Smooth muscle cell (in vitro differentiated cells): ENCODE data around the gene TYW1B. TPM values are rescaled to one million over a fixed set of nuclear protein-coding genes. Genes with fewer than 3 reads are reported as not detected.
"Not testable (repeated sequence)": the region's sequence is repeated elsewhere in the genome, so short reads cannot be mapped to it uniquely, and the experiment has no call there.

Experiments
- DNase-seq: peaks from one replicate; lab custom pipeline; 2025; ENCODE audit not compliant: unreplicated experiment; lab: John Stamatoyannopoulos, UW
- H2AFZ ChIP-seq: fragments of 200-600 bp; sonication (generic); 2 replicates; pipeline ENCODE4 v1.6.0; 2016; ENCODE audit warnings: antibody characterized with exemption, low read depth, mild to moderate bottlenecking
- H3F3A ChIP-seq: fragments of 200-600 bp; sonication (generic); 2 replicates; pipeline ENCODE4 v1.6.0; 2017; ENCODE audit warnings: antibody characterized with exemption, low read depth
- H3K27ac ChIP-seq: fragments of 200-600 bp; sonication (generic); 2 replicates; pipeline ENCODE4 v1.5.1; 2016; ENCODE audit warnings: low read depth, mild to moderate bottlenecking
- H3K27me3 ChIP-seq: fragments of 200-600 bp; sonication (generic); 2 replicates; pipeline ENCODE4 v1.6.1; 2016; ENCODE audit warnings: low read depth, mild to moderate bottlenecking
- H3K36me3 ChIP-seq: fragments of 200-600 bp; sonication (generic); 2 replicates; pipeline ENCODE4 v1.5.1; 2016; ENCODE audit warnings: low read depth
- H3K4me1 ChIP-seq: fragments of 200-600 bp; sonication (generic); 2 replicates; pipeline ENCODE4 v1.5.1; 2016; ENCODE audit warnings: low read depth
- H3K4me2 ChIP-seq: fragments of 200-600 bp; sonication (generic); 2 replicates; pipeline ENCODE4 v1.6.0; 2016; ENCODE audit warnings: mild to moderate bottlenecking
- H3K4me3 ChIP-seq: fragments of 200-600 bp; sonication (generic); 2 replicates; pipeline ENCODE4 v1.5.1; 2016; ENCODE audit warnings: mild to moderate bottlenecking
- H3K79me2 ChIP-seq: fragments of 200-600 bp; sonication (generic); 2 replicates; pipeline ENCODE4 v1.6.0; 2016; ENCODE audit warnings: low read depth, mild to moderate bottlenecking
- H3K9ac ChIP-seq: fragments of 200-600 bp; sonication (generic); 2 replicates; pipeline ENCODE4 v1.6.0; 2016; ENCODE audit warnings: low read depth
- H3K9me3 ChIP-seq: fragments of 200-600 bp; sonication (generic); replicated peaks from 2 replicates; pipeline ENCODE4 v1.5.1; 2016; ENCODE audit warnings: low read depth
- H4K20me1 ChIP-seq: fragments of 200-600 bp; sonication (generic); 2 replicates; pipeline ENCODE4 v1.6.0; 2016; ENCODE audit warnings: low read depth
- CTCF ChIP-seq: fragments of 200-600 bp; sonication (generic); IDR thresholded peaks from 2 replicates; pipeline ENCODE4 v1.5.1; 2017; ENCODE audit warnings: borderline replicate concordance, mild to moderate bottlenecking, antibody characterized with exemption; ENCODE audit not compliant: insufficient read depth, poor library complexity, severe bottlenecking
- WGBS: methylation state at CpG from one replicate; pipeline ENCODE4 v1.1.7; 2016; ENCODE audit warnings: low lambda C conversion rate; 5-methylcytosine and 5-hydroxymethylcytosine counted together
- polyA plus RNA-seq: library from polyadenylated mRNA; unstranded; fragments of >200 nt; fragmentation: Nextera tagmentation; extraction: Ambion mirVana; gene quantifications from 2 replicates; pipeline ENCODE4 v1.2.1, GENCODE V29; 2016
- total RNA-seq: library from RNA; depleted of rRNA; stranded (reverse); fragments of >200 nt; gene quantifications from 2 replicates; pipeline ENCODE4 v1.2.3, GENCODE V29; 2014

TYW1B gene
- total and polyA plus RNA-seq, 2 experiments from 2014 or later, result 0.40 to 0.75 TPM

GRCh38 chr7:72823765-72824732 lies 4.0 kb downstream of the TYW1B start:
- not testable (repeated sequence) for H3K9ac ChIP-seq, H3K9me3 ChIP-seq, H2AFZ ChIP-seq, H3K4me3 ChIP-seq, H4K20me1 ChIP-seq, H3K27me3 ChIP-seq, H3K4me1 ChIP-seq, DNase-seq, H3K36me3 ChIP-seq, H3K79me2 ChIP-seq, H3K27ac ChIP-seq, H3K4me2 ChIP-seq, H3F3A ChIP-seq
- WGBS, result 46% methylated on average over 11 of the region's 11 CpGs
- TF ChIP-seq CTCF, result peak; percentile 40

GRCh38 chr7:72822497-72822896 lies 5.5 kb downstream of the TYW1B start:
- not testable (repeated sequence) for H3K4me2 ChIP-seq, H3K4me1 ChIP-seq, H4K20me1 ChIP-seq, H2AFZ ChIP-seq, H3F3A ChIP-seq, H3K4me3 ChIP-seq, H3K27me3 ChIP-seq, H3K9ac ChIP-seq, H3K36me3 ChIP-seq, H3K9me3 ChIP-seq, DNase-seq, H3K27ac ChIP-seq, H3K79me2 ChIP-seq
- WGBS, result 88% methylated on average over 3 of the region's 3 CpGs

- not testable (repeated sequence) for H4K20me1 ChIP-seq, H3K4me1 ChIP-seq, H3K36me3 ChIP-seq, H3K79me2 ChIP-seq, H3F3A ChIP-seq, H3K9ac ChIP-seq, H3K4me3 ChIP-seq, H3K9me3 ChIP-seq, DNase-seq, H2AFZ ChIP-seq, H3K27ac ChIP-seq, H3K4me2 ChIP-seq, H3K27me3 ChIP-seq
- WGBS, result 92% methylated on average over 10 of the region's 10 CpGs
Measured at GRCh38 chr7:72818663-72819361, 9.2 kb downstream of the TYW1B start.

- WGBS, result 100% methylated on average over 1 of the region's 1 CpG
- H2AFZ ChIP-seq, H3K79me2 ChIP-seq, H3K4me1 ChIP-seq, H3K36me3 ChIP-seq, H3K9me3 ChIP-seq, H4K20me1 ChIP-seq, H3K9ac ChIP-seq, H3K4me3 ChIP-seq, H3K27me3 ChIP-seq, H3F3A ChIP-seq, H3K27ac ChIP-seq, DNase-seq, H3K4me2 ChIP-seq: not testable (repeated sequence)
Measured at GRCh38 chr7:72817661-72818060, 10.3 kb downstream of the TYW1B start.

GRCh38 chr7:72816370-72817157 lies 11.4 kb downstream of the TYW1B start:
- not testable (repeated sequence) for H3K9ac ChIP-seq, H3K27me3 ChIP-seq, DNase-seq, H4K20me1 ChIP-seq, H2AFZ ChIP-seq, H3K9me3 ChIP-seq, H3K27ac ChIP-seq, H3K4me1 ChIP-seq, H3K4me3 ChIP-seq, H3F3A ChIP-seq, H3K36me3 ChIP-seq, H3K4me2 ChIP-seq, H3K79me2 ChIP-seq
- WGBS, result 87% methylated on average over 9 of the region's 9 CpGs

GRCh38 chr7:72810437-72810836 lies 17.6 kb downstream of the TYW1B start:
- H3K4me2 ChIP-seq, H3K27ac ChIP-seq, H3K27me3 ChIP-seq, H3K79me2 ChIP-seq, H3K36me3 ChIP-seq, H3K9me3 ChIP-seq, H3F3A ChIP-seq, H3K4me3 ChIP-seq, H4K20me1 ChIP-seq, H2AFZ ChIP-seq, H3K4me1 ChIP-seq, DNase-seq, H3K9ac ChIP-seq: not testable (repeated sequence)
- 91% methylated on average over 7 of the region's 7 CpGs for WGBS

- not testable (repeated sequence) for H3K27me3 ChIP-seq, H3K4me2 ChIP-seq, H3K9me3 ChIP-seq, H3K4me3 ChIP-seq, H3K4me1 ChIP-seq, H3K27ac ChIP-seq, H3F3A ChIP-seq, H3K9ac ChIP-seq, H2AFZ ChIP-seq, H4K20me1 ChIP-seq, H3K79me2 ChIP-seq, DNase-seq, H3K36me3 ChIP-seq
- WGBS, result over 99% methylated on average over 13 of the region's 13 CpGs
Measured at GRCh38 chr7:72808511-72808910, 19.5 kb downstream of the TYW1B start.
